GM19239 (cell line): Measurements from ENCODE around the gene ADIRF.
"Not testable (repeated sequence)": the region's sequence is repeated elsewhere in the genome, so short reads cannot be mapped to it uniquely, and the experiment has no call there.

Experiments
- DNase-seq: peaks from one replicate; pipeline ENCODE4 v3.0.0; 2011; ENCODE audit warnings: low spot score; ENCODE audit not compliant: insufficient read length
- FAIRE-seq: peaks from 2 replicates; lab custom pipeline; 2011; peaks lifted over from hg19 to GRCh38; lab: Jason Lieb, UNC

The ADIRF gene

GRCh38 chr10:86945361-86946212, 22.7 kb upstream of the ADIRF start:
- DNase-seq (no peak), FAIRE-seq (no peak)

- DNase-seq (no peak), FAIRE-seq (no peak)
Observed at GRCh38 chr10:86946213-86947155, 21.8 kb upstream of the ADIRF start.

GRCh38 chr10:86947806-86948205, 20.5 kb upstream of the ADIRF start:
- FAIRE-seq, DNase-seq: not testable (repeated sequence)

GRCh38 chr10:86950349-86950748, 17.9 kb upstream of the ADIRF start:
- DNase-seq (no peak), FAIRE-seq (no peak)

GRCh38 chr10:86951184-86951761, 17.0 kb upstream of the ADIRF start:
- FAIRE-seq: no peak

GRCh38 chr10:86952106-86952505, 16.2 kb upstream of the ADIRF start:
- FAIRE-seq (no peak), DNase-seq (no peak)

More at GRCh38 chr10:86951184-86951761, 17.0 kb upstream of the ADIRF start:
- DNase-seq: no peak

GRCh38 chr10:86952697-86953096, 15.6 kb upstream of the ADIRF start:
- not testable (repeated sequence) for FAIRE-seq, DNase-seq

GRCh38 chr10:86953747-86954680, 14.3 kb upstream of the ADIRF start:
- FAIRE-seq (no peak), DNase-seq (no peak)

- DNase-seq (no peak), FAIRE-seq (no peak)
Observed at GRCh38 chr10:86954681-86955500, 13.4 kb upstream of the ADIRF start.

GRCh38 chr10:86955501-86956194, 12.6 kb upstream of the ADIRF start:
- DNase-seq: no peak
- FAIRE-seq: no peak

GRCh38 chr10:86956195-86956847, 12.0 kb upstream of the ADIRF start:
- DNase-seq (no peak), FAIRE-seq (no peak)

GRCh38 chr10:86956848-86957448, 11.3 kb upstream of the ADIRF start:
- FAIRE-seq (no peak), DNase-seq (no peak)

GRCh38 chr10:86957471-86958115, 10.7 kb upstream of the ADIRF start, which contains the start of gene MMRN2:
MMRN2 (minus strand) TSS chr10:86957615; CDS start chr10:86957541, 74 bp downstream.
- no peak for DNase-seq

GRCh38 chr10:86958116-86958900, 10.0 kb upstream of the ADIRF start, which contains the start of gene SNCG:
SNCG (plus strand) TSS chr10:86958599; CDS start chr10:86958698, 99 bp downstream.
- DNase-seq (no peak), FAIRE-seq (no peak)

More at GRCh38 chr10:86957471-86958115, 10.7 kb upstream of the ADIRF start, which contains the start of gene MMRN2:
- no peak for FAIRE-seq

GRCh38 chr10:86958901-86959736, 9.2 kb upstream of the ADIRF start:
- FAIRE-seq (no peak), DNase-seq (no peak)
